ENCODE data around the gene ZNF165.
"Not testable (repeated sequence)": the region's sequence is repeated elsewhere in the genome, so short reads cannot be mapped to it uniquely, and the experiment has no call there.

The ZNF165 gene

GRCh38 chr6:28080381-28080630 lies at the start of gene ZNF165:
Gene ZNF165 (plus strand): TSS chr6:28080568. CDS start chr6:28085481, 4,913 bp downstream.
- not testable (repeated sequence) for DNase-seq

- no peak for DNase-seq
Measured at GRCh38 chr6:28053584-28053983, 26.8 kb upstream of the ZNF165 start.

- DNase-seq: no peak
Measured at GRCh38 chr6:28060405-28060804, 20.0 kb upstream of the ZNF165 start.

DNA sequence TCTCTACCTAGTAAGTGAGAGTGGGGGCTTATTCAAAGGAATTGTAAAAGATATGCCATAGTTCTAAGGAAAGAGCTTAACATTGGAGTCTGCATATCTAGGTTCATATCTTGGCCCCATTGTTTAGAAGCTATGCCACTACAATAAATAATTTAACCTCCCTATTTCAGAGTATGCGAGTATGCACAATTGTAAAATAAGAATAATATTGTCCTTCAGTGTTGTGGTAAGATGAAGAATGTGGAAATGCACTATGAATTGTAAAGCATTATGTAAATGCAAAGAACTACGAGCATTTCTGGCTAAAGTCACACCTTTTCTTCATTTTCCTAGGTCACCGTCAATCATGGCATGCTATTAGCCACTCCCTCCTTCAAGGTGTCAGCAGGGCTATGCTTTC lies 16.1 kb upstream of the ZNF165 start:
- DNase-seq: no peak

- no peak for DNase-seq
Measured at GRCh38 chr6:28068067-28068466, 12.3 kb upstream of the ZNF165 start.

- DNase-seq: not testable (repeated sequence)
Measured at GRCh38 chr6:28070968-28071367, 9.4 kb upstream of the ZNF165 start.

DNA sequence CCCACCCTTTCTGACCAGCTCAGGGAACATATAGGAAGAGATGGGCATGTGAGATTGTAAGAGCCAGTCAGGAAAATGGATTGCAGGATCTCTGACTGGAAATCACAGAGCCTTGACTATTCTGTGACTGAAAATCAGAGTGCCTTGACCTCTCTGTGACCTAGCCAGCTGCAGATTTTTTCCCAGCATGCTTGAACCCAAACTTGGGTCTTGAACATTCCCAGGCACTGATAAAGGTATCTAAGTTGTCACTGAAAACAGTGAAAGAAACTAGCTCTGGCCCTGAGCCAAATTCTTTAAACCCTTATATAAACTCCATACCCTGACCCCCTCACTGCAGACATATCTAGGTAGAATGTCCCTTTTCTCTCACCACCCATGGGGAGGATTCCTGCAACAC lies 2.3 kb upstream of the ZNF165 start:
- no peak for DNase-seq

DNA sequence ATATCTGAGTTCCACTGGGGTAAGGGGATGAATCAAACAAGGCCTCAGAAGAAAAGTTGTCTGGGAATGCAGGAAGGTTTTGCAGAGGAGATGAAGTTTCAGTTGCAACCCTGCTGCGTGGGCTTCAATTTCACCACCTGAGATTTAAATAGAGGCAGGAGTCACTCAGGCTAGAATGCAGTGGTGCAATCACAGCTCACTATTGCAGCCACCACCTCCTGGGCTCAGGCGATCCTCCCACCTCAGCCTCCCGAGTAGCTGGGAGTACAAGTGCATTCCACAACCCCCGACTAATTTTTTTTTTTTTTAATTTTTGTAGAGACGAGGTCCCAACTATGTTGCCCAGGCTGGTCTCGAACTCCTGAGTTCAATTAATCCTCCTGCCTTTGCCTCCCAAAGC lies 1.5 kb upstream of the ZNF165 start:
- no peak for DNase-seq

DNA sequence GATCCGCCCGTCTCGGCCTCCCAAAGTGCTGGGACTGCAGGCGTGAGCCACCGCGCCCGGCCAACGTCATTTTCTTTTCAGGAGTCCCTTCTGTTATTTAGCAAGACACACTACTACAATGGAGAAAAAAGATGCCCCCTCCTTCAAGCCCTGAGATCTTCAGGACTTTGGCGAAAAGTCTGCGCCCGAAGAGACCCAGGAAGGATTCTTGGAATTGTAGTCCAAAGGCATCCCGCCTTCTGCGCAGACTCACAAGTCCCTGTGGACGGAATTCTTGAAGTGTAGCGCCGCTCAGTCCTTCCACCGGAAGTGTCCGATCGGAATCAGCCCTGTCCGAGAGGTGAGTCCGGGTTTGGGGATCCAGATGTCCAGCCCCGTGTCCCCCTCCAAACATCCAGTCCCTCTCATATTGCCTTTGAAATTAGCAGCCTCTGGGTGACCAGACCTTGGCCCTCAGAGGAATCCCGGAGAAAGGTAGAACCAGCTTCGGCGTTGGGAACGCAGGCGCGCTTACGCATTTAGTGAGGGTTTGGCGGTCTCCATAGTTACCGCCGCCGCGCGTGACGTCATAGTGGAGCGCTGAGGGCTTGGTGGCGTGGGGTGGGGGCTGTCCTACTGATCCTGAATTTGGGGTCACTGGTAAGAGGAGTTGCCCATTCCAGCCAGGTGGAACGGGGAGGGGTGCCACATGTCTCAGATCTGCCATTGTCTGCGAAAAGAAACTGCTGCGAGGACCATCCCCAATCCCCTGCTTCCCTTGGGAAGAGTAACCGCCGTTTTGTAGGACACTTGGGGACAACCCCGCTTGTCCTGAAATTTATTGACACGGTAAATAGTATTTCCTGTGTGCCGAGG lies 490 bp downstream of the ZNF165 start:
- DNase-seq: no peak

DNA sequence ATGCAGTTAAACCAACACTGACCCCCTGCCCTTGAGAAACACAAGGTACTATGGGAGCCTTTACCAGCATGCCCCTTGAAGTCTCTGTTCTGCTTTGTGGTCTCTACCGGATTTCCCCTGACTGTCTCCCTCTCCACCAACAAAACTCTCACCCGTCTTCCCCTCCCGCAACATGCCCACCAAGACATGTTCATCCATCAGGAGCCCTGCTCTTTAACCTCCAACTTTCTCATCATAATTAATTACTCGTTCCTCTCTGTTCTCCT lies 1.1 kb downstream of the ZNF165 start:
- DNase-seq: no peak

- DNase-seq: no peak
Measured at GRCh38 chr6:28082939-28083338, 2.6 kb downstream of the ZNF165 start.

GRCh38 chr6:28089054-28089453 lies 8.7 kb downstream of the ZNF165 start:
- no peak for DNase-seq

GRCh38 chr6:28090917-28091586 lies 10.7 kb downstream of the ZNF165 start:
- DNase-seq: no peak

DNA sequence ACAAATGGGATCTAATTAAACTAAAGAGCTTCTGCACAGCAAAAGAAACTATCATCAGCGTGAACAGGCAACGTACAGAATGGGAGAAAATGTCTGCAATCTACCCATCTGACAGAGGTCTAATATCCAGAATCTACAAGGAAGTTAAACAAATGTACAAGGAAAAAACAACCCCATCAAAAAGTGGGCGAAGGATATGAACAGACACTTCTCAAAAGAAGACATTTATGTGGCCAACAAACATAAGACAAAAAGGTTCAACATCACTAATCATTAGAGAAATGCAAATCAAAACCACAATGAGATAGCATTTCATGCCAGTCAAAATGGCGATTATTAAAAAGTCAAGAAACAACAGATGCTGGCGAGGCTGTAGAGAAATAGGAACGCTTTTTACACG lies 21.9 kb downstream of the ZNF165 start:
- DNase-seq: not testable (repeated sequence)

DNA sequence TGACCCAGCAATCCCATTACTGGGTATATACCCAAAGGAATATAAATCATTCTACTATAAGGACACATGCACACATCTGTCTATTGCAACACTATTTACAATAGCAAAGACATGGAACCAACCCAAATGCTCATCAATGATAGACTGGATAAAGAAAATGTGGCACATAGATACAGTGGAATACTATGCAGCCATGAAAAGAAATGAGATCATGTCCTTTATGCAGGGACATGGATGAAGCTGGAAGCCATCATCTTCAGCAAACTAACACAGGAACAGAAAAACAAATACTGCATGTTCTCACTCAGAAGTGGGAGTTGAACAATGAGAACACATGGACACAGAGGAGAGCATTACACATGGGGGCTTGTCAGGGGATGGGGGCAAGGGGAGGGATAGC lies 22.3 kb downstream of the ZNF165 start:
- DNase-seq: not testable (repeated sequence)

DNA sequence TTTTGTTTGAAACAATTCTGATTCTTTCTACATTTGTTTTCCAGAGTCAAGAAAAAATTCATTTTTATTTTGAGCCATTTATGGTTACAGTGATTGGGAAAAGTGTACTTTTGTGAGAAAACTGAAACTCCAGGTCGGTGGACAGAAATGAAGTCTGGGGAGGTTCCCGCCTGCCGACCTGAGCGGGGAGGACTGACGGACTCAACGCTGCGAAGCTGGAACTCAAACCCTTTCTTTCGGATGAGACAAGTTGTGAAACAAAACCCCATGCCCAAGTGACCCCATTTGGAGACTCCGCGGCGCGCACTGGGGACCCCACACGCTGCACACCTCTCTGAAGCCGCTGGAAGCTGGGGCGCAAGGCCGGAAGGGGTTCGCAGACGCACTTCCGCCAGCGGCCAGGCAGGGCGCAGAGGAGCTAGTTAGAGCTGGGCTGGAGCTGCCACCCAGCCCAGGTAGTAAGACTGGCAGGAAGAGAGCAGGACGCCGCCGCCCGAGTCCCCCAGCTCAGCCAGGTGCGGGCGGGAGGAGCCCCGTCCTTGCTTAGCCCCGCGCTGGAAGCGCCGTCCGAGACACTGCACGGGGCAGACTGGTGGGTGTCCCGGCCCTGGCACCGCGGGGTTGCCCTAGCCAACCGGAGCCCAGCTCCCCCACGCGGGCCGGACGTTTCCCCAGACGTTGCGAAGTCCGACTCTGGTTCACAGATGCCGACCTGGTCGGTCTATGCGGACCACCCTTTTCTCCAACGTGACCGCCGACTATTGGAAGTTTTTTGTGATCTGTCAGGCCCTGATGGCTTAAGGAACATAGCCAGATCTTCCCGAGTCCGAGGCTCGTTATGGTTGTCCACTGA lies 24.2 kb downstream of the ZNF165 start:
- no peak for DNase-seq

DNA sequence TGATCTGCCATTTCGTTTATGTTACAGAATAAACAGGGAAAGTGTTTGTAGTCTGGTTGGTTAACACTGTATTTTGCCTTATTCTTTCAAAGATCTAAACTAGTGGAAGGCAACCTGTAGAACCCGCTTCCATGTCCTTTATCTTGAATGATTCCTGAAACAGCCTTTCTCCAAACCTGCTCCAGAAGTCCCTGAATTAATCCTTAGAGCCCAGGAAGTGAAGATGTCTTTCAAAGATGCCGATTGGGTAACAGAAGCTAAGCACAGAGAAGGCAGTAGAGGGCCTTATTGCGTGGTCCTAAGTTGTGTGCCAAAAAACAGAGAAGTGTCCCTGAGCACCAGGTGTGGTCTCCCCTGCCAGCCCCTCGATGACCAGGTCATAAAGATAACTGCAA lies 24.9 kb downstream of the ZNF165 start:
- no peak for DNase-seq

GRCh38 chr6:28107506-28107905 lies 27.1 kb downstream of the ZNF165 start:
- DNase-seq: no peak

DNA sequence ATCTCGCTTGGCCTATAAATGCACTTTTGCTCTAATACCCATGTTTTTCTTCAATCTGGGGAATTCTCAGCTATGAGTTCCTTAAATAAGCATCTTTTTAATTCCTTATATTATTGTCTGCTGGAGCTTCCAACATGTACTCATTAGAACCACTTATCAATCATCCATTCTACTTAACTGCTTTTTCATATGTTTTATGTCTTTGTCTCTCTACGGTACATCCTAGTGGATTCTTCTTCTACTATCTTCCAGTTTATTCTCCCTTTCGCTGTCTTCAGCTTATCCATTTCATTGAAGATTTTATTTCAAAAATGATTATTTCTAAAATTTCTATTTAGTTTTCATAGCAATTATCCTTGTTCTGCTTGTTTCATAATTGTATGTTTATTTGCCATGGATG lies 31.6 kb downstream of the ZNF165 start:
- DNase-seq: no peak

- no peak for DNase-seq
Measured at GRCh38 chr6:28115799-28116198, 35.4 kb downstream of the ZNF165 start.

GRCh38 chr6:28117386-28118050 lies 37.1 kb downstream of the ZNF165 start:
- no peak for DNase-seq

GRCh38 chr6:28118217-28118616 lies 37.8 kb downstream of the ZNF165 start:
- no peak for DNase-seq

DNA sequence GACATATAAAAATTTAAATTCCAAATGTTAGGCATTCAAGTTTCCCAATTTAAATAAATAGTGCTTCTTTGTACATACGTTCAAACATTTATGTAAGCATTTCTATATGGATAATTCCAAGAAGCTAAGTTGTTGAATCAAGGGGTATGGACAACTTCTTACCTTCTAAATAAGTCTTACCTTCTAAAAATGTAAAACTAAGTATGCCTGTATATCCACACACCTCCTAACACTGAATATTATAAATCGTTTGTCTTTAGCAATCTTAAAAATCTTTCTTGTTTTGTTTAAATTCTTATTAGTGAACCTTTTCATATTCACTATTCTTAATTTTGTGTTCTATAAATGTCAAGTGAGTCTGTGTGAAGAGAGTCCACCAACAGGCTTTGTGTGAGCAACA lies 41.5 kb downstream of the ZNF165 start:
- no peak for DNase-seq

GRCh38 chr6:28122283-28122682 lies 41.9 kb downstream of the ZNF165 start:
- DNase-seq: not testable (repeated sequence)
